ENCODE data around the gene NACA.
"Not testable (repeated sequence)": the region's sequence is repeated elsewhere in the genome, so short reads cannot be mapped to it uniquely, and the experiment has no call there.

The NACA gene

DNA sequence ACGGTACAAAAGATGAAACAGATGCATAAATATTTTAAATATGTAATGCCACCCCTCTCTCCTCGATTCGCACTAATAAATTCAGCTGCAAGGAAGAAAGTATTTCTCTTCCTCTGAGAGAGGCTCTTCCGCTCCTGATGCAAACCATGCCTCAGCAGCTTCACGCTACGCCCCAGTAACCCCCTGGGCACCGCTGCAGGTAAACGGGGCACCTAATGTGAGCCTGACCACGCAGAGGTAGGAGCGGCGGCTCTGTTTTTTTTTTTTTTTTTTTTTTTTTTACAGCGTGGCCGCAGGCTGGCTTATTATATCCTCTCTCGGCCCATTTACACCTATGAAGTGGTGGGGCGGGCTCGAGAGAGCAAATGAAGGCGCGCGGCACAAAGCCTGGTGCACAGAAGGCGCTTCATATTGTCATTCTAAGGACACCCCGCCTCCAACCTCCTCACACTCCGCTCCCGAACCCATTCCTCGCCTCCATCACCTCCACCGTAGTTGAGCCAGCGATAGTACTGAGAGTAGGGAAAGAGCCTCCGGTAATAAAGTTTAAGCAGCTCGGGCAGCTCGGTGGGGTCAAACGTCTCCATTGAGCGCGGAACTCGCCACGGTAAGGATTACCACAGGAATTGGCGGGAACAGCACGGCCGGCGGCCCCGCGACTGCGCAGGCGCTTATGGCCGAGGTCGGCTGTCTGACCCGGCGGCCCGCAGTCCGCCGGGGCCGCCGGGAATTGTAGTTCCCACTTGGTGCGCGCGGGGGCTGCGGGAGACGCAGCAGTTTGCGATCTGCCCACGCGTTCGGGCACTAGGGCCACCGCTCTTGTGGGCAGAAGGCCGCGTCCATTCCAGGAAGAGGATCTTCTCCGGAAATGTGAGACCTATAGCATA, 26.9 kb upstream of the NACA start, which contains the start of gene PRIM1:
TSS of gene PRIM1 (minus strand) at position 612 of the 887 bp plus-strand sequence. CDS start at position 587, 25 bp downstream.
- ATAC-seq (peak; percentile 94), DNase-seq (peak; percentile 92)
- Mint-ChIP-seq H3K27ac (peak within 1 kb of the TSS; percentile 98), H3K4me3 (peak within 1 kb of the TSS; percentile 98), H3K27me3 (no peaks in the 10 kb centered on the region), H3K36me3 (ENCODE audit: low read depth) (peaks cover 41% of the 10 kb centered on the region), H3K9me3 (no peaks in the 10 kb centered on the region), H3K4me1 (peaks cover 36% of the 10 kb centered on the region)

DNA sequence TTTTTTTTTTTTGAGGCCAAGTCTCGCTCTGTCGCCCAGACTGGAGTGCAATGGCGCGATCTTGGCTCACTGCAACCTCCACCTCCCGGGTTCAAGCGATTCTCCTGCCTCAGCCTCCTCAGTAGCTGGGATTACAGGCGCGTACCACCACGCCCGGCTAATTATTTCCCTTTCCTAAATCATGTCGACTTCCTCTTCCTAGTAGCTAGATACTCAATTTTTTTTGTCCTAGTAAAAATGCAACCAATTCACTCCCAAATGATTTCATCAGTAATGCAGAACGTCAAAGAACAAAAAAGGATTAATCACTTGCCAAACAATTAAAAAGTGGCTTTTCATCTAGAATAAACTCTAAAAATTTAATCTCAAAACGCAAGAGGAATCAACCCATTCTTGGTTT, 25.5 kb upstream of the NACA start:
- Mint-ChIP-seq H3K4me1 (peaks cover 38% of the 10 kb centered on the region), H3K36me3 (ENCODE audit: low read depth) (peaks cover 49% of the 10 kb centered on the region), H3K4me3 (peak overlapping the region; percentile 98), H3K27ac (peak overlapping the region; percentile 37)
- not testable (repeated sequence) for H3K27me3 Mint-ChIP-seq, H3K9me3 Mint-ChIP-seq, ATAC-seq, DNase-seq

DNA sequence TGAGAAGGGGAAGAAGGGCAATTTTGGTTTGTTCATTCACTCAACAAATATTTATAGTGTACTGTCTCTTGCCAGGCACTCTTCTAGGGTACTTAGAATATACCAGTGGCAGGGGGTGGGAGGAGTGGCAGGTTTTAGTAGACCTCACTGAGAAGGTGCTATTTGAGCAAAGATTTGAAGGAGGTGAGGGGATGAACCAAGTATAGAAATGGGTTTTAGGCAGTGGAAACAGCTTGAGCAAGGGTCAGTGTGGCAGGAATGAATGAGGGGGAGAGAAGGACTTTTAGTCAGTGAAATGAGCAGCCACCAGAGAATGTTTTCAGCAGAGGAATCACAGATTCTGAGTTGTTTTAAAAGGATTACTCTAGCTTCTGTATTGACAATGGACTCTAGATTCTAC, 24.8 kb upstream of the NACA start:
- H3K4me1 Mint-ChIP-seq: peaks cover 38% of the 10 kb centered on the region
- H3K36me3 Mint-ChIP-seq (ENCODE audit: low read depth): peaks cover 54% of the 10 kb centered on the region
- ATAC-seq: no peak
- H3K9me3 Mint-ChIP-seq: no peaks in the 10 kb centered on the region
- DNase-seq: no peak
- no peaks in the 10 kb centered on the region for H3K27me3 Mint-ChIP-seq
- H3K27ac Mint-ChIP-seq: peak overlapping the region; percentile 49
- H3K4me3 Mint-ChIP-seq: peak overlapping the region; percentile 98

DNA sequence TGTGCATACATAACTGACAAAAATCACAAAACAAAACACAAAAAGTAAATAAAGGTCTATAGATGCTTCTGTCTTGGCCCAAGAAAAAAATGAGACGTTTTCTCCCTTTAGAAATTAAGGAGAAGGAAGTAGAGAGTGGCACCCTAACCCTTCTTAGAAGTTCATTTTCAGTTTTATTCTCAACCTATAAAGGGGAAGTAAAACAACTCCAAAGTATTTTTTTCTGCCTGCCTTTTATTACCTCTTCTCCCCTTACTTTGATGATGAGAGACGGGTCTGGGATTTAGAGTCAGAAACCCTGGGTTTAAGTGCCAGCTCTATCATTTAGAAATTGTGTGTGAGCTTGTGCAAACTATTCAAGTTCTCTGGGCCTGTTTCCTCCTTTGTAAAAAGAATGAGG, 24.3 kb upstream of the NACA start:
- Mint-ChIP-seq H3K4me1 (peaks cover 38% of the 10 kb centered on the region), H3K4me3 (no peak overlapping the region), H3K27ac (no peak overlapping the region), H3K27me3 (no peaks in the 10 kb centered on the region), H3K36me3 (ENCODE audit: low read depth) (peaks cover 54% of the 10 kb centered on the region), H3K9me3 (no peaks in the 10 kb centered on the region)
- ATAC-seq: no peak
- DNase-seq: no peak

DNA sequence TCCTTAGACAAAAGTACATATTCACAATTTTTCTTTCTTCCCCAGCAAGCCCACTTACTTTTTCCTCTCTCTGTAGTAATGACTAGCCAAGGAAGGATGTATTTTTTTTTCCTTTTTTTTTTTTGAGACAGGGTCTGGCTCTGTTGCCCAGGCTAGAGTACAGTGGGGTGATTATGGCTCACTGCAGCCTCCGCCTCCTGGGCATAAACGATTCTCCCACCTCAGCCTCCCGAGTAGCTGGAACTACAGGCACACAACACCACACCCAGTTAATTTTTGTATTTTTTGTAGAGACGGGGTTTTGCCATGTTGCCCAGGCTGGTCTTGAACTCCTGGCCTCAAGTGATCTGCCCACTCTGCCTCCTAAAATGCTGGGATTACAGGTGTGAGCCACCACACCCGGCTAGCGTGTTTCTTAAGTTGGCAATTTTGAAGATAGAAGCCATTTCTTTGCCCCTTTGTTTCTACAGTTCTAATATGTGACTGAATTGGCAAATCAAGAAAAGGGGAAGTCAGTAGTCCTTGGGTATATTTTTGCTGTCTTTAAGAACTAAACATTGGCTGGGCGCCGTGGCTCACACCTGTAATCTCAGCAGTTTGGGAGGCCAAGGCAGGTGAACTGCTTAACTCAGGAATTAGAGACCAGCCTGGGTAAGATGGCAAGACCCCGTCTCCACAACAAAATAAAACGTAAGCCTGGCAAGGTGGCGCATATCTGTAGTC, 3.2 kb upstream of the NACA start:
- no peak for ATAC-seq
- Mint-ChIP-seq H3K4me3 (no peak overlapping the region), H3K9me3 (no peaks in the 10 kb centered on the region), H3K4me1 (peaks cover 15% of the 10 kb centered on the region), H3K27ac (no peak overlapping the region), H3K27me3 (no peaks in the 10 kb centered on the region), H3K36me3 (ENCODE audit: low read depth) (peaks cover 51% of the 10 kb centered on the region)
- DNase-seq: no peak

DNA sequence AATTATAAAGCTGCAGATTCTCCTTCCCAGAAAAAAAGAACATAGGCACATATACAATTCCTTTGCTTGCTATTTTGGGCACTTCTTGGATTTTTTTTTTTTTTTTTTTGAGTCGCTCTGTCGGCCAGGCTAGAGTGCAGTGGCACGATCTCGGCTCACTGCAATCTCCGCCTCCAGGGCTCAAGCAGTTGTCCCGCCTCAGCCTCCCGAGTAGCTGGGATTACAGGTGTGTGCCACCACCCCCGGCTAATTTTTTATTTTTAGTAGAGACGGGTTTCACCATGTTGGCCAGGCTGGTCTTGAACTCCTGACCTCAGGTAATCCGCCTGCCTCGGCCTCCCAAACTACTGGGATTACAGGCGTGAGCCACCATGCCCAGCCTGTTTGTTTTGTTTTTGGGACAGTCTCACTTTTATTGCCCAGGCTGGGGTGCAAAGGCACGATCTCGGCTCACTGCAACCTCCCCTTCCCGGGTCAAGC, 1.1 kb upstream of the NACA start:
- DNase-seq, H3K9me3 Mint-ChIP-seq, H3K27me3 Mint-ChIP-seq, ATAC-seq: not testable (repeated sequence)
- Mint-ChIP-seq H3K4me3 (peak overlapping the region; percentile 98), H3K36me3 (ENCODE audit: low read depth) (peaks cover 63% of the 10 kb centered on the region), H3K4me1 (peaks cover 36% of the 10 kb centered on the region), H3K27ac (peak overlapping the region; percentile 99)

DNA sequence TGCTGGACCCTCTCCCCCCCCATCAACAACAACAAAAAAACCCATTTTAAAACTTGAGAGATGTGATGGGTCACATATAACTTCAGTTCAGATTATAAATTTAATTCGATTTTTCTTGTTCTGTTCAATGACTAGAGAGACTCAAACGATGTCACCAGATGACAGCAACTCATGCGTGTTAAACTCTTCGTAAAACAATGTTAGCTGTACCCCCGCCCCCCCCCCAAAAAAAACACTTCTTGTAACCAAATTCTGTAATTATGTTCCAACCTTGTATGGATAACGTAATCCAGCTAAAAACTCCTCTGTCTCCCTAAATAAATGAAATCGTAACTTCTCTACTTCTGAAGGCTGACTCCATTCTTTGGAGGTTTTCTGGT, 614 bp upstream of the NACA start:
- Mint-ChIP-seq H3K9me3 (no peaks in the 10 kb centered on the region), H3K4me1 (peaks cover 41% of the 10 kb centered on the region), H3K27ac (peak overlapping the region; percentile 99), H3K4me3 (peak overlapping the region; percentile 98), H3K27me3 (no peaks in the 10 kb centered on the region), H3K36me3 (ENCODE audit: low read depth) (peaks cover 64% of the 10 kb centered on the region)
- DNase-seq (no peak), ATAC-seq (no peak)

DNA sequence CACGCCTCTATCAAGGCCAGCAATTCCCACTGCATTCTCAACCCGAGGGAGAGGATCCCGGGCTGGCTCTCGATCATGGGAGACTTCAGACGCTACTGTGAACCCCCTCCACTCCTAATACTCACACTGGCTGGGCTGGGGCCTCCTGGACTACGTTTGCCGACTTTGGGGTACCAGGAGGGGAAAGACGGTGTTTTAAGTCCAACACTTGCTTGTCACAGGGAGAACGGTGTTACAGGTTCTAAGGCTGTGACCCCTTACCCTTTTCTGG, 463 bp downstream of the NACA start:
- Mint-ChIP-seq H3K9me3 (no peaks in the 10 kb centered on the region), H3K36me3 (ENCODE audit: low read depth) (peaks cover 71% of the 10 kb centered on the region), H3K4me3 (peak overlapping the region; percentile 98), H3K4me1 (peaks cover 52% of the 10 kb centered on the region), H3K27ac (peak overlapping the region; percentile 99), H3K27me3 (no peaks in the 10 kb centered on the region)
- DNase-seq (no peak), ATAC-seq (no peak)

DNA sequence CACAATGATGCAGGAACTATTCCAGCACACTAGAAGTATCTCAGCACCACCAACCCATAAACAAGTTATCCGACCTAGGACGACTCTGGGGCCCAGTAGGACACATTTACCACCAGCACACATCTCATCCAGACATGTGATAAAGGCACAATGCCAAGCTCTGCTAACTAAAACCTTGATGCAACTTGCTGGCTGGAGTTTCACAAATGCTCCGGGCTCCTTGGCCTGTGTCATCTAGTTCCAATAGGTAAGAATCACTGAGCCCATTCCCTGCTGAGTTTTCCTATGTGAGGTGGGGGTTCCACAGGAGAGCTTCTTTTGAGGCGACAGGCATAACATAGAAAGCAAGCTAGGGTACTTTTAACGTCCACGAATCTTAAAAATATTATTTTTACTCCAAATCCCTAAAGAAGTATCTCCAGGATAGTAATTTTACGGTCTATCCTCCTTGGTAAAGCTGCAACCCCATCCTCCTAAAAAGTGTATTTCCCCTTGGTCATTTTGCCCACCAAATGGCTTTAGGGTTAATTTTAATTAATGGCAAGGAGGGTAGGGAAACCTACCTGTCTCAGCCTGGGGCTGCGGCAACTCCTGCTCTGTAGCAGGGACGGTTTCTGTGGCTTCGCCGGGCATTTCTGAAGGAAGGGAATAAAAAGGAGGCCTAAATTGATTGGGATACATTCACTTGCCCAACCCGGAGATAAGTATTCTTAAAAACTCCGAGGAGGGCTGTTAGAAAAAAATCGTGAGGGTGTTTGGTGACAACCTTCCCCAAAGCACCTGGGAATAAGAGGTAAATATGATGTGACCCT, 1.0 kb downstream of the NACA start:
- peaks cover 57% of the 10 kb centered on the region for H3K4me1 Mint-ChIP-seq
- ATAC-seq (no peak), DNase-seq (no peak)
- H3K36me3 Mint-ChIP-seq (ENCODE audit: low read depth): peaks cover 73% of the 10 kb centered on the region
- no peaks in the 10 kb centered on the region for H3K27me3 Mint-ChIP-seq
- H3K4me3 Mint-ChIP-seq: peak overlapping the region; percentile 98
- H3K27ac Mint-ChIP-seq: peak overlapping the region; percentile 99
- no peaks in the 10 kb centered on the region for H3K9me3 Mint-ChIP-seq

DNA sequence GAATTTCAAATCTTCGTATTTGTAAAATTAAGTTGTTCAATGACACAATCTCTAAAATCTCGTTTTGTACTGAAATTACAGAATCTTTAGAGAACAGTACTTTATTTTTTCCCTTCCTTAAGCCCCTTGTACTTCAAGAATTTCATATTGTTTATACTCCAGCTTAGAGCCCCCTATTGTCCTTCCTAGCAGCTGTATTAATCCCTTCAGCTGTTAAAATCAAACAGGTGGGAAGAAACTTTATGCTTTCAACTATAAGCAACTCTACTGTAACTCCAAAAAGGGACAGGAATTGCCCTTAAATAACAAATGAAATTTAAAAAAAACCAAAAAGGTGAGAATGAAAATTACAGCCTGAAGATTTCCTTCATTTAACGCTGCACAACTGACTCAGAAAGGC, 1.7 kb downstream of the NACA start:
- Mint-ChIP-seq H3K27ac (peak overlapping the region; percentile 99), H3K36me3 (ENCODE audit: low read depth) (peaks cover 78% of the 10 kb centered on the region), H3K9me3 (no peaks in the 10 kb centered on the region), H3K4me3 (peak overlapping the region; percentile 98), H3K27me3 (no peaks in the 10 kb centered on the region), H3K4me1 (peaks cover 63% of the 10 kb centered on the region)
- DNase-seq: no peak
- no peak for ATAC-seq

DNA sequence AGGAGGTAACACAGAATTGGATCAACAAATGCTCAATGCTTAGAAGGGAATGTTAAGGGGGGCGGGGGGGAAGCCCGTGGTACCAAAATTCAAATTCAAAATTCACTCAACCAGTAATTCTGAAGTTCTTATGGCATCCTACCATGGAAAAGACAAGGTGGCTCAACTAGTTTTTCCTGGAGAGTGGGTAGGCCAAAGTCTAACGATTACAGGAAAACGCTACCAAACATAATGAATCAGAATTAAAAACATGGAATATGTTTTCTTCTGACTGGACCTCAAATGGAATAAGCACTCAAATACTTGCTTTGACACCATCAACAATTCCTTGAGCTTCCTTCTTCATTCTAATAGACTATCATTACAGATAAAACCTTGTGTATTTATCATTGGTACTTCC, 2.3 kb downstream of the NACA start:
- Mint-ChIP-seq H3K27me3 (no peaks in the 10 kb centered on the region), H3K27ac (peak overlapping the region; percentile 99), H3K4me1 (peaks cover 63% of the 10 kb centered on the region), H3K4me3 (peak overlapping the region; percentile 98), H3K36me3 (ENCODE audit: low read depth) (peaks cover 76% of the 10 kb centered on the region), H3K9me3 (no peaks in the 10 kb centered on the region)
- DNase-seq (no peak), ATAC-seq (no peak)

DNA sequence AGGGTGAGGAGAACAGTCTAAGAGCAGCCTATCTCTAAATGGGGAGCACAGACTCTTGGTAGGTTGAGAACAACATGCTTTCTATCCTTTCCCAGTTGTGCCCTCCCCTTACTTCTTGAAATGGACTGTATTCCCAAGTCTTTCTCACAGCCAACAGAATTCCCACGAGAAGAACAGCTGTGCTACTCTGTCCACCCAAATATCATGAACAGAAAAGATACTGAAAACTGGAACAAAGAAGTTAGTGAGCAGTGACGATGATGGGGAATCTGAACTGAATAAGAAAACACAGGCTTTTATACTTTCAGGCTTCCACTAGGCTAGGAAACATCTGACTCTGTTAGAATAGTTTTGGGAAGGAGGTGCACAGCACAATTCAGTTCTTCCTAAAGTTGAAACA, 3.4 kb downstream of the NACA start:
- Mint-ChIP-seq H3K4me1 (peaks cover 68% of the 10 kb centered on the region), H3K27ac (peak overlapping the region; percentile 99), H3K4me3 (peak overlapping the region; percentile 98), H3K27me3 (no peaks in the 10 kb centered on the region), H3K9me3 (no peaks in the 10 kb centered on the region), H3K36me3 (ENCODE audit: low read depth) (peaks cover 74% of the 10 kb centered on the region)
- no peak for DNase-seq
- no peak for ATAC-seq

DNA sequence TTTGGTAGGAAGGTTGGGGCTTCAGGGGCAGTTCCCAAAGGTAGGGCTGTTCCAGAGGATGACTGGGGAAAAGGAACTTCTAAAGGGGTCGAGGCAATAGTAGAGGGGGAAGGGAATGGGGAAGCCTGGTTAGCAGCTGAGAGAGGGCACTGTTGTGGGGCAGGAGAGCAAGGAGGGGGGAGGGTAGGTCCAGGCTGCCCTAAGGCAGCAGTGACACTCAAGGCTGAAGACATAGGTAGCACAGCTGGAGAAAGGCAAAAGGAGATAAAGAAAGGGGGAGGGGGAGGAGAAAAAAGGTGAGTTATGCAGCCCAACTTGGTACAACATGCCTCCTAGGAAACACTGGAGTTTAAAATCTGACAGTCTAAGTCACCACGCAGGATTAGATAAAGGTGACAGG, 3.9 kb downstream of the NACA start:
- H3K9me3 Mint-ChIP-seq: no peaks in the 10 kb centered on the region
- ATAC-seq (no peak), DNase-seq (no peak)
- peak overlapping the region; percentile 98 for H3K4me3 Mint-ChIP-seq
- peaks cover 76% of the 10 kb centered on the region for H3K36me3 Mint-ChIP-seq (ENCODE audit: low read depth)
- H3K27ac Mint-ChIP-seq: peak overlapping the region; percentile 99
- H3K27me3 Mint-ChIP-seq: no peaks in the 10 kb centered on the region
- peaks cover 71% of the 10 kb centered on the region for H3K4me1 Mint-ChIP-seq

DNA sequence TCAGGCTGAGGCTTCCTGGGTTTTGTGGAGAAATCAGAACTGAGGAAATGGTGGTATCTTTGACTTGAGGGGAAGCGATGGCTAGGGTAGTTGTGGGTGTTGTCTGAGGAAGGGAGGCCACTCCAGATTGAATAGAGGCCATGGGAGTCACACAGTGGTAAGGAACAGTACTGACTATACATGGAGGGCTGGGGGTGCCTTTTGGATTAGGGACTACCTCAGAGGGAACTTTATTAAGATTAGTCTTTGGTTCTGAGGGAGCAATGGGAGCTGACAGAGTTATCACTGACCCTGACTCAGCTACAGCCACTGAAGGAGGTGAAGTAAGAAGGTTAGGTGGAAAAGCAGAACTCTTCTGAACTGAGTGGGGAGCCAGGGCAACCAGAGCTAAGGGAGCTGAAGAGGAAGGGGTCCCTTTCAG, 4.4 kb downstream of the NACA start:
- DNase-seq (no peak), ATAC-seq (no peak)
- peaks cover 77% of the 10 kb centered on the region for H3K36me3 Mint-ChIP-seq (ENCODE audit: low read depth)
- H3K27ac Mint-ChIP-seq: peak overlapping the region; percentile 99
- H3K9me3 Mint-ChIP-seq: no peaks in the 10 kb centered on the region
- no peaks in the 10 kb centered on the region for H3K27me3 Mint-ChIP-seq
- peaks cover 72% of the 10 kb centered on the region for H3K4me1 Mint-ChIP-seq
- peak overlapping the region; percentile 98 for H3K4me3 Mint-ChIP-seq
